Testis (tissue), 3 donors: ENCODE measurements around the gene HAS3. TPM values are rescaled to one million over a fixed set of nuclear protein-coding genes. Genes with fewer than 3 reads are reported as not detected.
A peak's percentile ranks its signal among the peaks of the same experiment; 100 is the strongest.

ENCODE experiments used
- DNase-seq: peaks from one replicate; pipeline ENCODE4 v3.0.0-alpha.2; 2019
- H3K27ac ChIP-seq, 2 donors: fragments of 200-600 bp; sonication (generic); one replicate each; pipeline ENCODE4 v1.5.1; 2019
- H3K27me3 ChIP-seq: fragments of 200-600 bp; sonication (generic); one replicate; pipeline ENCODE4 v1.5.1; 2019
- H3K36me3 ChIP-seq: fragments of 200-600 bp; sonication (generic); one replicate; pipeline ENCODE4 v1.5.1; 2017; ENCODE audit warnings: low read depth; ENCODE audit errors: missing control alignments
- H3K4me1 ChIP-seq: fragments of 200-600 bp; sonication (generic); one replicate; pipeline ENCODE4 v1.5.1; 2019
- H3K4me3 ChIP-seq, 2 donors: fragments of 200-600 bp; sonication (generic); one replicate each; pipeline ENCODE4 v1.5.1; 2017 to 2019
- H3K9me3 ChIP-seq: fragments of 200-600 bp; sonication (generic); one replicate; pipeline ENCODE4 v1.5.1; 2017
- POLR2A ChIP-seq: fragments of 450-650 bp; IDR thresholded peaks from one replicate; pipeline ENCODE4 v1.6.1; 2017; ENCODE audit warnings: antibody characterized with exemption, mild to moderate bottlenecking, moderate library complexity
- WGBS, 2 donors: methylation state at CpG; one replicate each; pipeline ENCODE4 v1.1.5; 2018; 5-methylcytosine and 5-hydroxymethylcytosine counted together
- intact Hi-C: fragments of 100-400 bp; cut with DNase I; formaldehyde crosslinking; loops from one replicate; pipeline ENCODE4 v1.15.1; 2023; ENCODE audit warnings: low total_unique reads
- polyA plus RNA-seq: library from polyadenylated mRNA; stranded (reverse); fragments of 350-450 nt; fragmentation: Illumina TruSeq; extraction: RNeasy Lipid Tissue Mini Kit (QIAGEN cat#74804); gene quantifications from one replicate; pipeline ENCODE4 v1.2.3, GENCODE V29; 2014; ENCODE audit warnings: low read depth, low replicate concordance; ENCODE audit not compliant: insufficient read depth
- total RNA-seq, 2 donors: library from RNA; depleted of rRNA; stranded (reverse); fragments of >200 nt; gene quantifications; one replicate each; pipeline ENCODE4 v1.2.3, GENCODE V29; 2016
- TF ChIP-seq, protein P1 (sequence below), 3 experiments: fragments of 450-650 bp in 2 of 3; fragments of 200-600 bp in 1 of 3; sonication (generic) in 1 of 3; IDR thresholded peaks; one replicate each; pipeline ENCODE4 v1.5.1; 2016 to 2019; ENCODE audit warnings: antibody characterized with exemption in 3 of 3, mild to moderate bottlenecking in 2 of 3, moderate library complexity in 1 of 3

The HAS3 gene
- total and polyA plus RNA-seq, 3 donors from 2014 or later = 4.7 to 7.7 (median 4.8) TPM

DNA sequence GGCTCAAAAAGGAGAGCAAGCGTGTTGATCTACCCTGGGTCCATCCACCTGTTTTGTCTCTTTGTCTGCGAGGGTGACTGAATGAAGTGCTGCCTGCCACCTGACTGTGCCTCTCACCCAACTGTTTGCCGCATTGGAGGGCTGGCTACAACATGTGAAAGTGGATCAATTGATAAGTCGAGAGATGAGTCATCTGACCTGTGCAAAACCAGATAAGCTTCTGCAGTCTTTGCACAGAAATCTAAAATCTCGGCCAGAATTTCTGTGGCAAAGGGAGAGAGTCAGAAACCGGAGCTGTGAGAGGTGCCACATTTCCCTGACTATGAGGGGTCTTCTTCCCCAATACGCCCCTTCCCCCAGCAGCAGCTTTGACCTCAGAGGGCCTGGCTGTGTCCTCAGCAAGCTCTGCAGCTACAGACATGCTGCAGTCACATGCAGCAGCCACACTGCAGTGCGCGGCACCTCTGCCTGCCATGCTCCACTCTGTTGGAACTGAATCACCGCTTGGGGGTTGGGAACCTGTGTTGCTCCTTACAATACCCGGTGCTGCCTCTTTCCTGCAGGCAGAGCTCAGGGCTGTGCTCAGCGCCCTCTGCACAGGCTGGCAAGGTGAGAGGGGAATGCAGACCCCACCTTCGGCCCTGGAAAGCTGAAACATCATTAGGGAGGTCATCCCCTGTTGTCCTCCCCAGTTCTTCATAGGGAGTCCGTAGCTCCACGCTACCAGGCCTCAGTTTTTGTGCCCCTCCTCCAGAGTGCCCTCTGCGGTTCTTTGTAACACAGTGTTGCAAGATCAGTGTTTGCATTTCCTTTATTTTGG lies 16.2 kb upstream of the HAS3 start:
- no peaks in the 10 kb centered on the region for H3K9me3 ChIP-seq
- peaks cover 6% of the 10 kb centered on the region for H3K4me1 ChIP-seq
- H3K4me3 ChIP-seq = no peak overlapping the region
- no peaks in the 10 kb centered on the region for H3K36me3 ChIP-seq
- no peaks in the 10 kb centered on the region for H3K27me3 ChIP-seq
- TF ChIP-seq, protein P1, sequence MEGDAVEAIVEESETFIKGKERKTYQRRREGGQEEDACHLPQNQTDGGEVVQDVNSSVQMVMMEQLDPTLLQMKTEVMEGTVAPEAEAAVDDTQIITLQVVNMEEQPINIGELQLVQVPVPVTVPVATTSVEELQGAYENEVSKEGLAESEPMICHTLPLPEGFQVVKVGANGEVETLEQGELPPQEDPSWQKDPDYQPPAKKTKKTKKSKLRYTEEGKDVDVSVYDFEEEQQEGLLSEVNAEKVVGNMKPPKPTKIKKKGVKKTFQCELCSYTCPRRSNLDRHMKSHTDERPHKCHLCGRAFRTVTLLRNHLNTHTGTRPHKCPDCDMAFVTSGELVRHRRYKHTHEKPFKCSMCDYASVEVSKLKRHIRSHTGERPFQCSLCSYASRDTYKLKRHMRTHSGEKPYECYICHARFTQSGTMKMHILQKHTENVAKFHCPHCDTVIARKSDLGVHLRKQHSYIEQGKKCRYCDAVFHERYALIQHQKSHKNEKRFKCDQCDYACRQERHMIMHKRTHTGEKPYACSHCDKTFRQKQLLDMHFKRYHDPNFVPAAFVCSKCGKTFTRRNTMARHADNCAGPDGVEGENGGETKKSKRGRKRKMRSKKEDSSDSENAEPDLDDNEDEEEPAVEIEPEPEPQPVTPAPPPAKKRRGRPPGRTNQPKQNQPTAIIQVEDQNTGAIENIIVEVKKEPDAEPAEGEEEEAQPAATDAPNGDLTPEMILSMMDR (IDR thresholded peaks at IDR 0.05) = no peak
- no peak for TF ChIP-seq POLR2A
- intact Hi-C loops = no loop called here
- H3K27ac ChIP-seq = no peak overlapping the region
- WGBS, 2 donors = 54 to 73% methylated on average over 14 to 16 of the region's 16 CpGs
- peak; percentile 50 for DNase-seq

DNA sequence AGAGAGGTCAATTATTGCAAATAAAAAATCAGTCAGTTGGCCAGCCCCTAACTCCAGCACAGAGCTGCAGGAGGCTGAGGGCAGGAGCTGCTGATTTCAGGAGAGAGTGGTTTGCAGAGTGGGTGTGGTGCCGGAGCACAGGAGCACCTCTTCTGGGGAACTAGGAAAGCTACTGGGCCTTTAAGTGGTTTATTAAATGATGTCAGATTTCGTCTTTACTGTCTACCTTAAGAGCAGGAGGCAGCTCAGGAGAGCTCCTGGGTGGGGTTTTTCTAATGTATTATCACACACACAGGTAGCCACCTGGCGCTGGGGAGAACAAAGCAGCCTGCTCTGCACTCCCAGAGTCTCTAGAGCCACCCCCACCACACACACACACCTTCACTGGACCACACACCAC lies 11.5 kb upstream of the HAS3 start:
- no peak for DNase-seq
- Histone ChIP-seq H3K36me3 (no peaks in the 10 kb centered on the region), H3K4me1 (peaks cover 6% of the 10 kb centered on the region), H3K27ac (no peak overlapping the region), H3K9me3 (no peaks in the 10 kb centered on the region), H3K4me3 (no peak overlapping the region), H3K27me3 (no peaks in the 10 kb centered on the region)
- TF ChIP-seq, protein P1 (IDR thresholded peaks at IDR 0.05) = no peak
- TF ChIP-seq POLR2A = no peak
- intact Hi-C loops = no loop called here
- WGBS, 2 donors = 83 to 84% methylated on average over 3 of the region's 3 CpGs

DNA sequence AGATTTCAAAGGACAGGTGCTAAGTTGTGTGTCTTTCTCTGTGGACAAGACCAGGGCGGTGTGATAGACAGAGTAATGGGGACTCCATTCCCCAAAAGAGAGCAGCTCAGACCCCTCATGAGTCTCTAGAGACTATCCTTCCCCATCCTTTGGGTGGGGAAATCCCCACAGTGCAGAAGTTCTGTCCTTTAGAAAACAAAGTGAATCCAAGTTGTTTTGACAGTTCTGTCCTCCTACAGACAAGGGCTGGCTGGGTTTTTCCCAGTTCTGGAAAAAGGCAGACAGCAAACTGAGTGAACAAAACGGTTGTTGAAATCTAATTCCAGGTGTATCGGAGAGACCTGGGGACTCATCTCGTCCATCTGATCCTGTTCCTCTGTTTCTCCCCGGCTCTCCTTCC lies 11.0 kb upstream of the HAS3 start:
- Histone ChIP-seq H3K36me3 (no peaks in the 10 kb centered on the region), H3K9me3 (no peaks in the 10 kb centered on the region), H3K27ac (no peak overlapping the region), H3K4me3 (no peak overlapping the region), H3K27me3 (no peaks in the 10 kb centered on the region), H3K4me1 (peaks cover 6% of the 10 kb centered on the region)
- DNase-seq = no peak
- WGBS, 2 donors = 78 to 81% methylated on average over 5 of the region's 5 CpGs
- TF ChIP-seq POLR2A = no peak
- TF ChIP-seq, protein P1 (IDR thresholded peaks at IDR 0.05) = no peak
- intact Hi-C loops = no loop called here

DNA sequence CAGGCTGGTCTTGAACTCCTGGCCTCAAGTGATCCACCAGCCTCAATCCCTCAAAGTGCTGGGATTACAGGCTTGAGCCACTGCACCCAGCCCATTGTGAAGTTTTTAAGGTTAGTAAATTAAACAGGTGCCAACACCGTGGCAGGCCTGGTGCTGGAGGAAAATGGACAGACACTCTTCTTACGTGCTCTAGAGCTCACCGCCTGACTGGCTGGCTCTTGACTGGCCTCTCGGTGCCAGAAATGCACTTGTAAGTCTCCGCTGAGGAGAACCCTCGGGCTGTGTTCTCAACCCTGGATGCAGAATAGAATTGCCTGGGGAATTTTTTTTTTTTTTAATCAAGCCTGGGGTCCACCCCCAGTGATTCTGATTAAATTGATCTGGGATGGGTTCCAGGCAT lies 10.3 kb upstream of the HAS3 start:
- Histone ChIP-seq H3K27me3 (no peaks in the 10 kb centered on the region), H3K4me3 (no peak overlapping the region), H3K36me3 (no peaks in the 10 kb centered on the region), H3K27ac (no peak overlapping the region), H3K9me3 (no peaks in the 10 kb centered on the region), H3K4me1 (peaks cover 6% of the 10 kb centered on the region)
- TF ChIP-seq POLR2A = no peak
- no peak for DNase-seq
- 92 to 94% methylated on average over 6 of the region's 6 CpGs for whole genome bisulfite sequencing, 2 donors
- intact Hi-C loops = no loop called here

DNA sequence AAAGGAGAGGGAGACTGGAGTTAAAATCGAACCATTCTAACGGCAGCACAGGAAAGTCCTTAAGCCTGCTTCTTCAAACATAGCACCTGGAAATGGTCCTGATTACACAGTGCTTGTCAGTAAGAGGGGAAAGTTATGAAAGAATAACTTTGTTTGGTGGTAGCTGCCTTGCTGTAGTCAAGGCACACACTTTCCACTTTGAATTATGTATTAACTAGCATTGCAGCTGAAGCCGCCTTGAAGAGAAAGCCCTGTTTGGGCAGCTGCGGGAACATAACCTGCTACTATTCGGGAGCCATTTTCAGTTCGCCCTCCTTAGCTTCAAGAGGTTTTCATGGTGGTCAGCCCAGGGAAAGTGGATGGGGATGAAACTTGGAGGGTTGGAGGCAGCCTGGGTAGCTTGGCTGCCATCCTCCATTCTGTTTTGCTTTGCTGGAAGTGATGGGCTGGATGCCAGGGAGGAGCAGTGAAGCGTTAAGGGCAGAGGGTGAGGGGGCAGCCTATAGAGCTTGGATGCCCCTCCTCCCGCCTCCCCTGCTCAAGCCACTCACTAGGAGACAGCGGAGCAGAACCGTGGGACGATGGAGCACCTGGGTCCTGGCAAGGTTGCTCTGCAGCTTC lies 5.3 kb upstream of the HAS3 start:
- H3K4me3 ChIP-seq = no peak overlapping the region
- H3K27ac ChIP-seq = no peak overlapping the region
- intact Hi-C loops = no loop called here
- no peak for DNase-seq
- peaks cover 1% of the 10 kb centered on the region for H3K4me1 ChIP-seq
- TF ChIP-seq, protein P1 (IDR thresholded peaks at IDR 0.05) = no peak
- TF ChIP-seq POLR2A = no peak
- H3K9me3 ChIP-seq = no peaks in the 10 kb centered on the region
- no peaks in the 10 kb centered on the region for H3K36me3 ChIP-seq
- no peaks in the 10 kb centered on the region for H3K27me3 ChIP-seq
- WGBS, 2 donors = 67% methylated on average over 6 to 11 of the region's 11 CpGs
